ENCODE results near the gene PBX1.

DNA sequence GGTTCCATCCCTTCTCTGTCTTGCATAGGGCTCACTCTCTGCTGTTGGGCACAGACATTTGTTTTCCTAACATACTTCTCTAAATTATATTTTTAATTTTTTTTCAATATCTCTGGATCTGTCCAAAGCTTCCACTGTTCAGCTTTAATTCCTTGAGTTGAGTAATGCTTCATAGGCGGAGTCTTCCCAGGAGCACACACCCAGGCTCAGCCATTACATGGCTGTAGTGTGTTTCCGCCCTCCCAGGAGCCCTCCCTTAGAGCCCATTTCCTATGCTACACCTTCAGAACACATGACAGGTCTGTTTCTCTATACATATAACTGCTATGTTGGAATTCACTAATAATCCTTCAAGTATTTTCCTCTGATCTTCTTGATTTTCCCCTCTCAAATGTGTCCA is 297.4 kb downstream of the PBX1 start:
- TF ChIP-seq, protein P1, sequence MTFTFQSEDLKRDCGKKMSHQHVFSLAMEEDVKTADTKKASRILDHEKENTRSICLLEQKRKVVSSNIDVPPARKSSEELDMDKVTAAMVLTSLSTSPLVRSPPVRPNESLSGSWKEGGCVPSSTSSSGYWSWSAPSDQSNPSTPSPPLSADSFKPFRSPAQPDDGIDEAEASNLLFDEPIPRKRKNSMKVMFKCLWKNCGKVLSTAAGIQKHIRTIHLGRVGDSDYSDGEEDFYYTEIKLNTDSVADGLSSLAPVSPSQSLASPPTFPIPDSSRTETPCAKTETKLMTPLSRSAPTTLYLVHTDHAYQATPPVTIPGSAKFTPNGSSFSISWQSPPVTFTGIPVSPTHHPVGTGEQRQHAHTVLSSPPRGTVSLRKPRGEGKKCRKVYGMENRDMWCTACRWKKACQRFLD (tag by site-specific recombination; IDR thresholded peaks at IDR 0.05), result no peak
- TF ChIP-seq, protein P2, sequence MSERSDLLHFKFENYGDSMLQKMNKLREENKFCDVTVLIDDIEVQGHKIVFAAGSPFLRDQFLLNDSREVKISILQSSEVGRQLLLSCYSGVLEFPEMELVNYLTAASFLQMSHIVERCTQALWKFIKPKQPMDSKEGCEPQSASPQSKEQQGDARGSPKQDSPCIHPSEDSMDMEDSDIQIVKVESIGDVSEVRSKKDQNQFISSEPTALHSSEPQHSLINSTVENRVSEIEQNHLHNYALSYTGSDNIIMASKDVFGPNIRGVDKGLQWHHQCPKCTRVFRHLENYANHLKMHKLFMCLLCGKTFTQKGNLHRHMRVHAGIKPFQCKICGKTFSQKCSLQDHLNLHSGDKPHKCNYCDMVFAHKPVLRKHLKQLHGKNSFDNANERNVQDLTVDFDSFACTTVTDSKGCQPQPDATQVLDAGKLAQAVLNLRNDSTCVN (tag by site-specific recombination; optimal IDR thresholded peaks at IDR 0.05), result no peak
